Naive thymus-derived CD4-positive, alpha-beta T cell (primary cell): Measurements from ENCODE around the gene FARP2. TPM values are rescaled to one million over a fixed set of nuclear protein-coding genes. Genes with fewer than 3 reads are reported as not detected.

Experiments used
- ATAC-seq: fragments of 150-1000 bp; cut with Tn5 transposase; 2 replicates; pipeline ENCODE4 v1.10.0; 2021; ENCODE audit warnings: mild to moderate bottlenecking, moderate library complexity
- CTCF ChIA-PET: fragments of 350-600 bp; sonication (Branson Sonifier 250); formaldehyde crosslinking; loops from one replicate; lab custom pipeline; 2021; ENCODE audit warnings: antibody characterized with exemption; lab: Charles Lee
- POLR2A ChIA-PET: fragments of 350-600 bp; sonication (Branson Sonifier 250); formaldehyde crosslinking; loops from one replicate; lab custom pipeline; 2021; ENCODE audit warnings: antibody characterized with exemption, inconsistent platforms; lab: Charles Lee
- DNase-seq, 9 donors: peaks; one replicate each; pipeline versions ENCODE4 v3.0.0 to v3.0.0-alpha.2; 2020 to 2022; ENCODE audit warnings: mixed read lengths in 1 of 9
- H3K27ac ChIP-seq: one replicate; pipeline ENCODE4 v1.7.0; 2013; ENCODE audit warnings: mild to moderate bottlenecking, low read depth, low read length, moderate library complexity
- H3K27me3 ChIP-seq, 2 donors: one replicate each; pipeline ENCODE4 v1.7.0; 2013; ENCODE audit warnings: low read length in 2 of 2, mild to moderate bottlenecking in 2 of 2, moderate library complexity in 2 of 2; ENCODE audit not compliant: control insufficient read depth in 2 of 2, insufficient read depth in 2 of 2
- H3K36me3 ChIP-seq, 3 experiments: 1 replicate in 2 of 3; 2 replicates in 1 of 3; pipeline ENCODE4 v1.7.0; 2013; ENCODE audit warnings: low read length in 3 of 3, mild to moderate bottlenecking in 3 of 3, moderate library complexity in 1 of 3; ENCODE audit not compliant: insufficient read depth in 3 of 3, control insufficient read depth in 2 of 3
- H3K4me1 ChIP-seq, 2 donors: one replicate each; pipeline ENCODE4 v1.7.0; 2013; ENCODE audit warnings: low read length in 2 of 2, mild to moderate bottlenecking in 2 of 2, moderate library complexity in 1 of 2; ENCODE audit not compliant: control insufficient read depth in 2 of 2, insufficient read depth in 2 of 2
- H3K4me3 ChIP-seq: 2 replicates; pipeline ENCODE4 v1.7.0; 2013; ENCODE audit warnings: mild to moderate bottlenecking, low read length
- H3K9me3 ChIP-seq, 3 experiments: 1 replicate in 2 of 3; 2 replicates in 1 of 3; pipeline ENCODE4 v1.7.0; 2013; ENCODE audit warnings: low read length in 3 of 3; ENCODE audit not compliant: control insufficient read depth in 2 of 3
- H3K27ac Mint-ChIP-seq, 9 donors: one replicate each; pipeline ENCODE4 v1.8.0; 2020 to 2022; ENCODE audit warnings: mixed read lengths in 9 of 9, mild to moderate bottlenecking in 8 of 9, moderate library complexity in 5 of 9, inconsistent platforms in 2 of 9
- H3K27me3 Mint-ChIP-seq, 5 donors: one replicate each; pipeline ENCODE4 v1.8.0; 2021 to 2022; ENCODE audit warnings: mixed read lengths in 5 of 5, mild to moderate bottlenecking in 1 of 5
- H3K36me3 Mint-ChIP-seq, 5 donors: one replicate each; pipeline ENCODE4 v1.8.0; 2020 to 2022; ENCODE audit warnings: mixed read lengths in 5 of 5, mild to moderate bottlenecking in 3 of 5, inconsistent platforms in 1 of 5
- H3K4me1 Mint-ChIP-seq, 7 donors: one replicate each; pipeline ENCODE4 v1.8.0; 2020 to 2022; ENCODE audit warnings: mixed read lengths in 7 of 7, mild to moderate bottlenecking in 3 of 7, inconsistent platforms in 1 of 7
- H3K4me3 Mint-ChIP-seq, 10 donors: one replicate each; pipeline ENCODE4 v1.8.0; 2020 to 2022; ENCODE audit warnings: mild to moderate bottlenecking in 10 of 10, mixed read lengths in 10 of 10, moderate library complexity in 6 of 10, inconsistent platforms in 2 of 10
- H3K9me3 Mint-ChIP-seq, 11 donors: one replicate each; pipeline ENCODE4 v1.8.0; 2020 to 2022; ENCODE audit warnings: mixed read lengths in 11 of 11, mild to moderate bottlenecking in 4 of 11, inconsistent platforms in 1 of 11, moderate library complexity in 1 of 11
- intact Hi-C, 2 donors: fragments of 100-400 bp; cut with micrococcal nuclease; formaldehyde crosslinking; loops; one replicate each; pipeline ENCODE4 v1.15.1; 2023
- polyA plus RNA-seq, 2 donors: library from polyadenylated mRNA; unstranded; fragments of 300-500 nt; fragmentation: Illumina TruSeq; gene quantifications; one replicate each; pipeline ENCODE4 v1.2.3, GENCODE V29; 2021
- total RNA-seq, 6 experiments: library from RNA in 5 of 6; stranded (reverse) in 5 of 6; gene quantifications; 1 replicate in 5 of 6; 2 replicates in 1 of 6; pipeline ENCODE4 v1.2.3 and lab custom pipeline; 2021 to 2026

The FARP2 gene
- total and polyA plus RNA-seq, 7 experiments from 2014 or later = 6.2 to 31.0 (median 19.5) TPM

DNA sequence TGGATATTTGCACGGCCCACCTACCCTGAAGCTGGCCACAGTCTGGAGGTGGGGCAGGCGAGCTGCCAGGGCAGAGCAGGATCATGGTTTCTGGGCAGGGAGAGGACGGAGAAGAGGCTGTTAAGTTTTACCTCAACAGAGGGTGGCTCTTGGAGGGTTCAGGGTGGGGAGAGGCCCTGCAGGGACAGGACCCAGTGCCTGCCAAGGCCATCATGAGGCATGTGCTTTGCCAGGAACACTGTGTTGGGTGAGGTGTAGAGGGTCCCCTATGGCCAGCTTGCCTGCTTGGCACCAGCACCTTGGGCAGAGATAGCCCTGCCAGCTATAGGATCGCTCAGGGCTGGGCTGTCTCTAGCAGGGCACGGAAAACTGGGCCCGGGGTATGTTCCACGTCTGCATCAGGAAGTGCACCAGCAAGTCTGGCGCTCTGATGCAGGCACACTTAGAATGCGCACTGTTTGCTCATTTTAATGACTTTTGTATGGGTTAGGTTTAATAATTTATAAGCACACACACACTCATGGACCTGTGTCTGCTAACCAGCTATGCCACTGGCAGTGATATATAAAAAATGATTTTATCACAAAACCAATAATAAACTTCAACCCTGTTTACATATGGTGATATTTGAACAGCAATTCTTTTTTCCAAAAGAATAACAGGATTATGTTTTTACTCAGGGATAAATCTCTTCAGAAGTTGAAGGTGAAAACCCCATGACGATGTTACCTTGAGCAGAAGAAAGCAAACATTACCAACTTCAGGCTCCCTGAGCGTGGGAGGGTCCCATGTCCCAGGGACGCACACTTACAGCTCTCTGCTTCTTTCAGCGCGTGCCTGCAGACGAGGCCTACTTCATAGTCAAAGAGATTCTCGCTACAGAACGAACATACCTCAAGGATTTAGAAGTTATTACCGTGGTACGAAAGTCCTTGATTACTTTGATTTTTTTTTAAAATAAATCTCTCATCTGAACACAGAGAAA, 105.9 kb downstream of the FARP2 start:
- Histone ChIP-seq H3K36me3 (no peaks in the 10 kb centered on the region), H3K27me3 (no peaks in the 10 kb centered on the region), H3K4me1 (no peaks in the 10 kb centered on the region), H3K9me3 (no peaks in the 10 kb centered on the region), H3K4me3 (no peak overlapping the region), H3K27ac (no peak overlapping the region)
- intact Hi-C loops = no loop called here
- ChIA-PET CTCF (no interaction called here), POLR2A (no interaction called here)
- DNase-seq = no peak
- H3K9me3 Mint-ChIP-seq = no peaks in the 10 kb centered on the region
- no peak overlapping the region for H3K27ac Mint-ChIP-seq
- peaks cover 0 to 2% (median 0%) of the 10 kb centered on the region in 7 donors for H3K4me1 Mint-ChIP-seq
- H3K27me3 Mint-ChIP-seq = peaks cover 0 to 5% (median 3%) of the 10 kb centered on the region in 5 donors
- peaks cover 0 to 13% (median 0%) of the 10 kb centered on the region in 5 donors for H3K36me3 Mint-ChIP-seq
- no peak for ATAC-seq
- H3K4me3 Mint-ChIP-seq = no peak overlapping the region

DNA sequence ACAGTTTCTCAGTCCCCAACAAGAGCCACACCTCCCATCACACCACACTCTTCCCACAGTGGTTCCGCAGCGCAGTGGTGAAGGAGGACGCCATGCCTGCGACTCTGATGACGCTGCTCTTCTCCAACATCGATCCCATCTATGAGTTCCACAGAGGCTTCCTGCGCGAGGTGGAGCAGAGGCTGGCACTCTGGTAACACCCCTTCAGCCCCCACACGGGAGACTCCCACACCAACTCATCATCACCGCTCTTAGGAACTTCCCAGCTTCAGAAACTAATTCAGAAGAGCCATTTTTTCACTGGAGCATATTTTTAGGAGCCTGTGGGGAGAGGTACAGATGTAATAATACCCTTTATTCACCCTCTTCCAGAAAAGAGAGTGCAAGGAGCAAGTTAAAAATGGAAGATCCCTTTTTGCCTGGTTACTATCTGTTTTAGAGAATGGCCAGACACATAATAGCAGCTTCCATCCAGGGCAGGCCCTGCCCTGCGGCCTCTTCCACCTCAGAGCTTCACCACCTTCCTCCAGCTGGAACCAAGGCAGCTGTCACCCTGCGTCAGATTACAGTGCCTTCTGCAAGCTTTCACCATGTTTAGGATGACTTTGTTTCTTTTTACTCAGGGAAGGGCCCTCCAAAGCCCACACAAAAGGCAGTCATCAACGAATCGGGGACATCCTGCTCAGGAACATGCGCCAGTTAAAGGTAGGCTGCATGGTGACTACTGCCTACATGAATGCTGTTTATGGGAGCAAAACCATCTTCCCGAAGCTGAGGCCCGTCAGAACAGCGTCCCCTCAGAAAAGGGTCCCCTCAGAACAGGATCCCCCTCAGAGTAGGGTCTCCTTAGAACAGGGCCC, 107.4 kb downstream of the FARP2 start:
- no peak overlapping the region for H3K4me3 Mint-ChIP-seq
- H3K36me3 Mint-ChIP-seq = peaks cover 0 to 13% (median 0%) of the 10 kb centered on the region in 5 donors
- H3K9me3 ChIP-seq = no peaks in the 10 kb centered on the region
- no peaks in the 10 kb centered on the region for H3K4me1 ChIP-seq
- no peaks in the 10 kb centered on the region for H3K27me3 ChIP-seq
- H3K36me3 ChIP-seq = no peaks in the 10 kb centered on the region
- no peak overlapping the region for H3K27ac ChIP-seq
- ATAC-seq = no peak
- ChIA-PET CTCF (interaction anchor here (0.6 kb wide), 1 partner anchor 117 kb away, joined by 3 read pairs; no protein-coding TSS in a partner anchor), POLR2A (no interaction called here)
- no peak overlapping the region for H3K27ac Mint-ChIP-seq
- intact Hi-C loops = no loop called here
- H3K4me1 Mint-ChIP-seq = peaks cover 0 to 2% (median 0%) of the 10 kb centered on the region in 7 donors
- peaks cover 0 to 8% (median 0%) of the 10 kb centered on the region in 5 donors for H3K27me3 Mint-ChIP-seq
- no peak overlapping the region for H3K4me3 ChIP-seq
- DNase-seq = no peak
- H3K9me3 Mint-ChIP-seq = no peaks in the 10 kb centered on the region

DNA sequence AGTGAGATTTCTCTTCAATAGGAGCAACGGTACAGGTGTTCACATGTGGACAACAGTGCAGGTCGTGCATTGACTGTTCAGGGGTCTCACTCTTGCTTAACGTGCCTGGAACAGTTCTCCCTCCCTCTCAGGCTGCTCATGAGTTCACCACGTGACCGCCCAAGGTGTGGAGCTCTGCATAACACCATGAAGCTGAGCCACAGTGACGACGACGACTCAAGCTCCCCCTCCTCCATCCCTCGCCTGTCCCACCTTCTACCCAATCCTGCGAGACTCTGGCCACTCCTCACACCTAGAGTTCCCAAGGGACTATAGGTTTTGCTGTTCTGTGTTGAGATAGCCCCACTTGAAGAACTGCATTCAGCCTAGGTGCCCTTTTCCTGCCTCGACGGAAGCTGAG, 109.5 kb downstream of the FARP2 start:
- DNase-seq (no peak), ATAC-seq (no peak)
- ChIA-PET CTCF (no interaction called here), POLR2A (no interaction called here)
- Histone ChIP-seq H3K4me1 (no peaks in the 10 kb centered on the region), H3K4me3 (no peak overlapping the region), H3K27me3 (no peaks in the 10 kb centered on the region), H3K9me3 (no peaks in the 10 kb centered on the region), H3K36me3 (no peaks in the 10 kb centered on the region), H3K27ac (no peak overlapping the region)
- H3K36me3 Mint-ChIP-seq = peaks cover 0 to 13% (median 0%) of the 10 kb centered on the region in 5 donors
- intact Hi-C loops = no loop called here
- peaks cover 0 to 10% (median 0%) of the 10 kb centered on the region in 5 donors for H3K27me3 Mint-ChIP-seq
- H3K4me3 Mint-ChIP-seq = no peak overlapping the region
- H3K9me3 Mint-ChIP-seq = no peaks in the 10 kb centered on the region
- H3K27ac Mint-ChIP-seq = no peak overlapping the region
- peaks cover 0 to 6% (median 0%) of the 10 kb centered on the region in 7 donors for H3K4me1 Mint-ChIP-seq

DNA sequence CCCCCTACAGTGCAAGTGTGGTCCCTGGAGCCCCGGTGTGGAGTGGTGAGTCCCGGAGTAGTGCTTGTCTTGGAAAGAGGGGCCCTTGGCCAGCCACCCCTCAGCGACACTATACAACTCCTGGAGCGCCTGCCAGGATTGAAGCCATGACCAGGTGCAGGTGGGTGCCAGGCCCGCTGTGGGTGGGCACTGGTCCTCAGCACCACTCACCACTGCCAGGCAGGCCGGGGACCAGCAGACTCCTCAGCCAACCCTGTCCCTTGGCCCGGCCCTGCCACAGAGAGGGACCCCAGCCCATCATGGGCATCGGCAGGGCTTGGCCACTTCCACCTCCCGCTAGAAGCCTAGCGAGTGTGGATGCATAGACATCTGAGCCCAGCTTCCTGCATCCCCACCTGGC, 110.1 kb downstream of the FARP2 start:
- Histone ChIP-seq H3K36me3 (no peaks in the 10 kb centered on the region), H3K9me3 (no peaks in the 10 kb centered on the region), H3K27me3 (no peaks in the 10 kb centered on the region), H3K4me3 (no peak overlapping the region), H3K4me1 (no peaks in the 10 kb centered on the region), H3K27ac (no peak overlapping the region)
- Mint-ChIP-seq H3K9me3 (no peaks in the 10 kb centered on the region), H3K27ac (no peak overlapping the region), H3K4me1 (peaks cover 0 to 6% (median 0%) of the 10 kb centered on the region in 7 donors), H3K27me3 (peaks cover 0 to 13% (median 4%) of the 10 kb centered on the region in 5 donors), H3K4me3 (no peak overlapping the region), H3K36me3 (peaks cover 0 to 13% (median 0%) of the 10 kb centered on the region in 5 donors)
- no peak for ATAC-seq
- no peak for DNase-seq
- intact Hi-C loops = no loop called here
- ChIA-PET POLR2A (no interaction called here), CTCF (no interaction called here)

DNA sequence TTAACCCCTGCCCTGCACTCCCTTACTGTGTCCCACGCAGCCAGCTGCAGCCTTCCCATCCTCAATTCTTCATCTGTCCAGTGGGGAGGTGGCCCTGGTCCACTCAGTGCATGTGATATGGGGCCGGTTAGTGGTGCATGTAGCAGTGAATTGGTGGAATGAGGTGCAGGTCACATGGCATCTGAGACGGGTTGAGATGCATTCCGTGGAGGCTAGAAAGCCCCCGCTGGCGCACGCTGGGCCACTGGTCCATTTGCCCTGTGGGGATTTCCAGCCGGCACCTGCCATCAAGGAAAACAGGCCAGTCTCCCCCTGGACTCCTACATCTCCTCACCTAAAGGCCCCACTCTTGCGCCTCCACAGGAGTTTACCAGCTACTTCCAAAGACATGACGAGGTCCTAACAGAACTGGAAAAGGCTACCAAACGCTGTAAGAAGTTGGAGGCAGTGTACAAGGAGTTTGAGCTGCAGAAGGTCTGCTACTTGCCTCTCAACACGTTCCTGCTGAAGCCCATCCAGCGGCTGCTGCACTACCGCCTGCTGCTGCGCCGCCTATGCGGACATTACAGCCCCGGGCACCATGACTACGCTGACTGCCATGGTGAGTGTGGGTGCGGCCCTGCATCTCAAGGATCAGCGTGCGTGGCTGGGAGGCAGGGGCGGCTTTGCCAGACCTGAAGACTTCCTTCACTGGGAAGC, 111.8 kb downstream of the FARP2 start:
- Histone ChIP-seq H3K9me3 (no peaks in the 10 kb centered on the region), H3K4me1 (no peaks in the 10 kb centered on the region), H3K36me3 (no peaks in the 10 kb centered on the region), H3K4me3 (no peak overlapping the region), H3K27ac (no peak overlapping the region), H3K27me3 (no peaks in the 10 kb centered on the region)
- no peak for ATAC-seq
- H3K4me3 Mint-ChIP-seq = no peak overlapping the region
- DNase-seq = no peak
- peaks cover 9 to 25% (median 16%) of the 10 kb centered on the region in 5 donors for H3K27me3 Mint-ChIP-seq
- H3K27ac Mint-ChIP-seq = no peak overlapping the region
- H3K4me1 Mint-ChIP-seq = peaks cover 0 to 6% (median 2%) of the 10 kb centered on the region in 7 donors
- peaks cover 0 to 22% (median 0%) of the 10 kb centered on the region in 5 donors for H3K36me3 Mint-ChIP-seq
- POLR2A ChIA-PET = no interaction called here
- intact Hi-C loops = no loop called here
- CTCF ChIA-PET = no interaction called here
- no peaks in the 10 kb centered on the region for H3K9me3 Mint-ChIP-seq

DNA sequence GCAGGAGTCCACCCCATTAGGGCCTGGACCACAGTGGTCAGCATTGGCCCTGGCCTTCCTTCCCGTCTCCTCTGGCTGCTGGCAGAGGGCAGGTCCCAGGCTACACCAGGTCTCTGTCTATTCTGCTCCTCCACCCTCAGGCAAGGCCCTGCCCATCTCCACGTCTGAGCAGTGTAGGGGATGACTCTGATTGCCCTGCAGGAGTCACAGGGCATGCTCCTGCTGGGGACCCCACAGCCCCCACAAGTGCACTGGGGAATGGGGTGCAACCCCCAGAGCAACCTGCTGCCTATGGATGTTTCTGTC, 112.3 kb downstream of the FARP2 start:
- no peaks in the 10 kb centered on the region for H3K9me3 Mint-ChIP-seq
- no peak for ATAC-seq
- no peak overlapping the region for H3K4me3 ChIP-seq
- POLR2A ChIA-PET = no interaction called here
- CTCF ChIA-PET = no interaction called here
- no peaks in the 10 kb centered on the region for H3K27me3 ChIP-seq
- peaks cover 0 to 19% (median 0%) of the 10 kb centered on the region in 5 donors for H3K36me3 Mint-ChIP-seq
- no peak overlapping the region for H3K4me3 Mint-ChIP-seq
- intact Hi-C loops = no loop called here
- H3K36me3 ChIP-seq = no peaks in the 10 kb centered on the region
- no peaks in the 10 kb centered on the region for H3K4me1 ChIP-seq
- no peak overlapping the region for H3K27ac Mint-ChIP-seq
- no peak for DNase-seq
- H3K27me3 Mint-ChIP-seq = peaks cover 12 to 30% (median 19%) of the 10 kb centered on the region in 5 donors
- H3K4me1 Mint-ChIP-seq = peaks cover 0 to 6% (median 2%) of the 10 kb centered on the region in 7 donors
- no peaks in the 10 kb centered on the region for H3K9me3 ChIP-seq
- no peak overlapping the region for H3K27ac ChIP-seq
